WERI-Rb-1 (cell line): ENCODE data around the gene KHDRBS2.

ENCODE experiments used
- DNase-seq: peaks from one replicate; pipeline ENCODE4 v3.0.0-alpha.2; 2020
- H3K27ac ChIP-seq: fragments of 250-450 bp; sonication (Bioruptor Pico); 2 replicates; pipeline ENCODE4 v1.5.1; 2020; ENCODE audit warnings: mild to moderate bottlenecking, moderate library complexity
- H3K27me3 ChIP-seq: fragments of 250-450 bp; sonication (Bioruptor Pico); 2 replicates; pipeline ENCODE4 v1.5.1; 2021; ENCODE audit warnings: mild to moderate bottlenecking, low read depth, moderate library complexity; ENCODE audit not compliant: insufficient read depth, severe bottlenecking
- H3K36me3 ChIP-seq: fragments of 250-450 bp; sonication (Bioruptor Pico); 2 replicates; pipeline ENCODE4 v1.5.1; 2020; ENCODE audit warnings: mild to moderate bottlenecking, moderate library complexity
- H3K4me3 ChIP-seq: 2 replicates; pipeline ENCODE4 v1.5.1; 2011; ENCODE audit warnings: low read depth, mild to moderate bottlenecking, control low read depth, low read length
- H3K9me3 ChIP-seq: fragments of 250-450 bp; sonication (Bioruptor Pico); 2 replicates; pipeline ENCODE4 v1.5.1; 2021; ENCODE audit warnings: mild to moderate bottlenecking, moderate library complexity; ENCODE audit not compliant: severe bottlenecking
- CTCF ChIP-seq: IDR thresholded peaks from 2 replicates; pipeline ENCODE4 v1.5.1; 2011; ENCODE audit warnings: low read depth, mild to moderate bottlenecking, control low read depth, inconsistent platforms, low read length

Gene KHDRBS2

GRCh38 chr6:62174548-62174947 lies 111.5 kb downstream of the KHDRBS2 start:
- H3K27ac ChIP-seq = no peak overlapping the region
- no peaks in the 10 kb centered on the region for H3K9me3 ChIP-seq
- H3K27me3 ChIP-seq = peaks cover 4% of the 10 kb centered on the region
- TF ChIP-seq CTCF = no peak
- no peaks in the 10 kb centered on the region for H3K36me3 ChIP-seq
- no peak overlapping the region for H3K4me3 ChIP-seq
- no peak for DNase-seq

- peaks cover 28% of the 10 kb centered on the region for H3K27me3 ChIP-seq
Observed at GRCh38 chr6:62167736-62168135, 118.3 kb downstream of the KHDRBS2 start.

GRCh38 chr6:62162858-62163257 lies 123.2 kb downstream of the KHDRBS2 start:
- no peaks in the 10 kb centered on the region for H3K9me3 ChIP-seq
- H3K36me3 ChIP-seq = no peaks in the 10 kb centered on the region
- H3K4me3 ChIP-seq = no peak overlapping the region
- TF ChIP-seq CTCF = no peak
- peaks cover 24% of the 10 kb centered on the region for H3K27me3 ChIP-seq
- DNase-seq = no peak
- H3K27ac ChIP-seq = no peak overlapping the region

More at GRCh38 chr6:62167736-62168135, 118.3 kb downstream of the KHDRBS2 start:
- H3K9me3 ChIP-seq = no peaks in the 10 kb centered on the region
- H3K27ac ChIP-seq = no peak overlapping the region
- no peak overlapping the region for H3K4me3 ChIP-seq
- TF ChIP-seq CTCF = no peak
- no peak for DNase-seq
- no peaks in the 10 kb centered on the region for H3K36me3 ChIP-seq

- DNase-seq = no peak
- TF ChIP-seq CTCF = no peak
Observed at GRCh38 chr6:62152796-62153195, 133.2 kb downstream of the KHDRBS2 start.

GRCh38 chr6:62150048-62150663 lies 135.9 kb downstream of the KHDRBS2 start:
- peak; percentile 56 for TF ChIP-seq CTCF
- Histone ChIP-seq H3K9me3 (no peaks in the 10 kb centered on the region), H3K27ac (no peak overlapping the region), H3K27me3 (peaks cover 19% of the 10 kb centered on the region), H3K36me3 (no peaks in the 10 kb centered on the region), H3K4me3 (no peak overlapping the region)
- no peak for DNase-seq

More at GRCh38 chr6:62152796-62153195, 133.2 kb downstream of the KHDRBS2 start:
- Histone ChIP-seq H3K27me3 (peaks cover 10% of the 10 kb centered on the region), H3K9me3 (no peaks in the 10 kb centered on the region), H3K27ac (no peak overlapping the region), H3K36me3 (no peaks in the 10 kb centered on the region), H3K4me3 (no peak overlapping the region)
